GM21515 (cell line): ENCODE measurements around the gene TK1.

Experiments
- ATAC-seq: cut with Tn5 transposase; IDR thresholded peaks from one replicate; pipeline ENCODE4 v1.9.1; 2021; ENCODE audit not compliant: unreplicated experiment

TK1 gene

GRCh38 chr17:78135858-78136500, 50.9 kb downstream of the TK1 start:
- ATAC-seq = no peak

DNA sequence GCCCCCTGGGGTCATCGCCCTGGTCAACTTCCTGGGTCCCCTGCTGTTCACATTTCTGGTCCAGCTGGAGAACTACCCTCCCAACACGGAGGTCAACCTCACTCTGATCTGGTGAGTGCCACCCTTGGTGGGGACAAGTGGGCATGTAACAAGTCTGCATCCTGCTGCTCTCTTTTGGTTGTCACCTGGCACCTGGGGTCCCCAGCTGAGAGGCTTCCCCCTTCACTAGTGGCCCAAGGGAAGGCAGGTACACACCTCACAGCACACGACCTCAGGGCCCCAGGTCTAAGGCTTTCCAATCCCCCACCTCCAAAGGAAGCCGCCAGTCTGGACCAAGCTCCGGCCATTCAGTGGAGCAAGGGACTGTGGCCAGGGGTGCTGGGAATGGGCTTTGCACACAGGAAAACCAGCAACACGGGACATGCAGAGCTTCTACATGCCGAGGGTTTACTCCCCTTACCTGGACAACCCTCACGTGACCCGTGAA, 51.9 kb downstream of the TK1 start:
- ATAC-seq = no peak

DNA sequence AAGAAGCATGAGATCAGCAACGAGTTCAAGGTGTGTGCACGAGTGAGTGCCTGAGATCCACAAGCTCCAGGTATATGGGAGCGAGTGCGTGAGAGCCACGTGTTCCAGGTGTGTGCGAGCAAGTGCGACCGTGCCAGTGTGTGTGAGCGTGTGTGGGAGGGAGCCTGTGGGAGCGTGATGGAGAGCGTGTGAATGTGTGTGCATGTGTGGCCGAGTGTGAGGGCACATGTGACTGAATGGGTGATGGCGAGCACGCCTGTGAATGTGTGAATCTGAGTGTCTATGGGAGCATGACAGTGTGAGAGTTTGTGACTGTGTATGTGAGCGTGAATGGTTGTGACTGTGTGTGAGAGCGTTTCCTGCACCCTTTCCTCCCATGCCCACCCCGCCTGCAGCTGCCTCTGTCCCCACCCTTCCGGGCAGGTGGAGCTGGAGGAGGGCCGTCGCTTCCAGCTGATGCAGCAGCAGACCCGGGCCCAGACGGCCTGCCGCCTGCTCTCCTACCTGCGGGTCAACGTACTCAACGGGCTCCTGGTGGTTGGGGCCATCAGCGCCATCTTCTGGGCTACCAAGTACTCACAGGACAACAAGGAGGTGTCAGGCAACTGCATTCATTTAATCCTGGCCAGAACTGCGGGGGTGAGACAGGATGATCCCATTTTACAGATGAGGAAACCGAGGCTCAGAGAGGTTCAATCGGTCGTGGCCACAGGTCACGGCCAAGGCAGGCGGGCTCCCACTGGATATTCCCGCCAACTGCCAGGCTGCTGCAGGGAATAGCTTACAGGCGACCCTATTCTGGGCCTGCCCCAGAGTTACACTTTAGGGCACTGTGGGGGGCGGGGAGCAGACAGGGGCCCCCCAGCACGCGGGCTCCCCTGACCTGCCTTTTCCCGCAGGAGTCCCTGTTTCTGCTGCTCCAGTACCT, 52.6 kb downstream of the TK1 start:
- no peak for ATAC-seq

- ATAC-seq = no peak
These were observed 53.5 kb downstream of the TK1 start for GRCh38 chr17:78133179-78133951.

- ATAC-seq = no peak
These were observed 54.1 kb downstream of the TK1 start for GRCh38 chr17:78132767-78133178.

- no peak for ATAC-seq
These were observed 54.7 kb downstream of the TK1 start for GRCh38 chr17:78132084-78132676.

GRCh38 chr17:78131172-78132083, 55.4 kb downstream of the TK1 start:
- no peak for ATAC-seq

DNA sequence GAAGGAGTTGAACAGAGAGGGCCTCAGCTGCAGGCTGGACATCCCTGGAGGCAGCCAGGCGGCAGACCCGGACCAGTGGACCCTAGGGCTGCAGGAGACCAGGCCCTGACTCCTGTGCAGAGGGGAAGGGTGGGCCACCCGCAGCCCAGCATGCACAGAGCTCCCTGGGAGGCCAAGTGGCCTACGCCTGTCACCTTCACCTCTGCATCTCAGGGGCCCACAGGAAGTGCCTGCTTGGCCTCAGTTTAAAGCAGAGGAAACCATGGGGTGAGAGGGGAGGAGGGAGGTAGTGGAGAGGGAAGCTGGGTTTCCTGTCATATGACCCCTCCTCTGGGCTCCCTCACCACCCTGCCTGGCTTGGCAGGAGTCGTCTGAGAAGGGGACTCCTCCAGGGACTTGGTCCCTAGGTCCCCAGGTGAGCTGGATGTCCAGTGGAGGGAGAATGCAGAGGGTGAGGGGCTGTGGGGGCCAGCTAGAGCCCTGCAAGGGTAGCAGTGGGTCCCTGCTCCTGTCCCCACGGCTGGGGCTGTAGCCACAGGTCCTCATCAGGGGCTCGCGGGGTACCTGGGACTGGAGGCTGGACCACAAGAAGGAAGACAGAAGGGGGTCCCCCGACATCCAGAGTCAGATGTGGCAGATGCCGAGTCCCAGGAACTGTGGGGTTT, 56.3 kb downstream of the TK1 start, which contains the start of gene TMC8:
TMC8 (plus strand) TSS at position 335 of the 665 bp plus-strand sequence. CDS start 818 bp downstream, outside the sequence.
- ATAC-seq = peak; percentile 23

- ATAC-seq = no peak
These were observed 56.8 kb downstream of the TK1 start for GRCh38 chr17:78130090-78130436.

GRCh38 chr17:78129351-78130089, 57.3 kb downstream of the TK1 start:
- ATAC-seq = no peak

GRCh38 chr17:78128551-78129350, 58.1 kb downstream of the TK1 start, which contains the start of gene TMC6:
TSS of gene TMC6 (minus strand) at chr17:78128755. CDS start at chr17:78126832, 1,923 bp downstream.
- no peak for ATAC-seq

GRCh38 chr17:78127888-78128550, 58.8 kb downstream of the TK1 start:
- no peak for ATAC-seq

GRCh38 chr17:78127239-78127887, 59.5 kb downstream of the TK1 start:
- ATAC-seq = no peak

DNA sequence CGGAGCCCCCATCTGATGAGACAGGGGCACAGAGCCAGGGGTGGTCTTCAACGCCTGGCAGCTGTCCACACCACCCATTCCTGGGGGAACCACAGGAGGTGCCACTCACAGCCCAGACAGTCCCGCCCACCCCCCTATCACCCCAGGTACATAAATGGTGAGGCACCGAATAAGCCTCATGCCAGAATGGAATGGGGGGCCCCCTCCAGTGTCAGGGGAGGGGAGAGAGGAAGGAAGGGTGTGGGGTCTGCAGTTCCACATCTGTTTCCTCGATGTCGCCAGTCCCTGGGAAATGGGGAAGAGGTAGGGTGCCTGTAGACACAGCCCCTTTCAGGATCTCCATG, 60.0 kb downstream of the TK1 start:
- ATAC-seq = no peak

- ATAC-seq = no peak
These were observed 60.6 kb downstream of the TK1 start for GRCh38 chr17:78125976-78126894.
